Measurements from ENCODE around the gene RFX4. TPM values are rescaled to one million over a fixed set of nuclear protein-coding genes. Genes with fewer than 3 reads are reported as not detected.

Gene RFX4
- total and polyA plus RNA-seq, 2 of the 13 experiments (the other 11 are each of a cell fraction or from before 2014, with no cell fraction given): not detected

DNA sequence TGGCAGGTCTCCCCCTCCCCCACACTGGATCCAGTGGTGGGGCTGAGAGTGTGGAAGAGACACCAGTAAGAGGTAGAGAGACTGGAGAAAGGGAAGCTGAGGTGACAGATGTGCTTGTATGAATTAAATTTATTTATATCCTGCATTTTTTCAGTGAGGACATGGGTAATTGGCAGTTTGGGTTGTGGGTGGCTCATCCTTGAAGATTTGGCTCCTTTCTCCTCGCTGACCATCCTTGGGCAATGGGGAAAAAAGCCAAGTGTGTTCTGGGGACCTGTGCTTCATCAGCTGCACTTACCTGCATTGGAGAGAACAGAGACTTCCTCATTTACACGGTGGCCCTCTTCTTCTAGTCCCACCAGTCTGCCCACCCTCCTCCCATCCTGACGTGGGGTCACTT is 86.4 kb downstream of the RFX4 start:
- FAIRE-seq: no peak
- intact Hi-C loops (cut with micrococcal nuclease; ENCODE audit: unreplicated experiment): no loop called here
- POLR2A ChIA-PET: no interaction called here

DNA sequence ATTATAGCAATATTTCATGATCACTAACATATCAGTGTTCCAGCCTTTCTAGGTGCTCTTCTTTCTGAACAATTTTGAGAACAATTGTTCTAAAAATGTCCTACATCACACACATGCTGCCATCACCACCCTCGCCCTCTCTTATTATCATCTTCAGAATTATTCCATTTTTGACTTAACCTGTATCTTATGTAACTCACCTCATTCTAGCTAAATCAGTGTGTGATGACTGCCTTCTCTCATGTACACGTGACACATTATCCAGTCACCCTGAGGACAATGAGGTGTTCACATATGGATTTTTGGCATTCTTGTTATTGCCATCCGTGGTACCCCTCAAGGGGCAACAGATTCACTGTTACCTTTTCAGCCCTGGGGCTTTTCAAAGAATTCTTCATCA is 87.3 kb downstream of the RFX4 start:
- CTCF ChIA-PET (ENCODE audit: low intra/inter-chr PET ratio, low total read pairs): no interaction called here
- intact Hi-C loops (cut with micrococcal nuclease; ENCODE audit: unreplicated experiment) (no loop called here), in situ Hi-C loops (cut with HindIII; ENCODE audit: extremely low pct_ligation_motif_present, low pct_unique_long_range_greater_than_20kb) (no loop called here)
- no peak overlapping the region for H3K4me3 ChIP-seq (replicated peaks in 1 of 3; ENCODE audit: insufficient read depth in 1 of 3, low read depth in 2 of 3, low read length in 3 of 3)
- H3K27me3 ChIP-seq (ENCODE audit: control insufficient read depth in 1 of 2, insufficient read depth in 2 of 2, low read length in 2 of 2): peaks cover 0 to 21% of the 10 kb centered on the region in 2 experiments; a peak in 2 of 5 replicates
- no peaks in the 10 kb centered on the region for H3K4me1 ChIP-seq (ENCODE audit: insufficient read depth, low read length)
- no TSS peak for BruUV-seq (replicated peaks)
- 3% methylated on average over 3 of the region's 3 CpGs for WGBS (ENCODE audit: low lambda C conversion rate)
- H3K4me2 ChIP-seq (ENCODE audit: low read depth, low read length): no peak overlapping the region
- H3K9me3 ChIP-seq (ENCODE audit: low read length): no peaks in the 10 kb centered on the region
- no peak overlapping the region for H3K9ac ChIP-seq (ENCODE audit: insufficient read depth, low read depth, low read length)
- POLR2A ChIA-PET: no interaction called here
- H3K79me2 ChIP-seq (ENCODE audit: insufficient read depth, low read length): no peaks in the 10 kb centered on the region
- DNase-seq (ENCODE audit: low spot score) (no peak), FAIRE-seq (no peak), ATAC-seq (no peak)
- no peaks in the 10 kb centered on the region for H3K36me3 ChIP-seq (replicated peaks in 1 of 2; ENCODE audit: control insufficient read depth in 1 of 2, insufficient read depth in 2 of 2, low read length in 2 of 2)
- no peaks in the 10 kb centered on the region for H4K20me1 ChIP-seq (ENCODE audit: insufficient read depth, low read length)
- no peak overlapping the region for H3K27ac ChIP-seq (ENCODE audit: extremely low read length, insufficient read depth, low read length)
- H2AFZ ChIP-seq (ENCODE audit: low read length): no peak overlapping the region
- TF ChIP-seq ZNF644 (CRISPR knock-in tag; IDR thresholded peaks at IDR 0.05; ENCODE audit: low read depth): no peak
- TF ChIP-seq, protein P1, sequence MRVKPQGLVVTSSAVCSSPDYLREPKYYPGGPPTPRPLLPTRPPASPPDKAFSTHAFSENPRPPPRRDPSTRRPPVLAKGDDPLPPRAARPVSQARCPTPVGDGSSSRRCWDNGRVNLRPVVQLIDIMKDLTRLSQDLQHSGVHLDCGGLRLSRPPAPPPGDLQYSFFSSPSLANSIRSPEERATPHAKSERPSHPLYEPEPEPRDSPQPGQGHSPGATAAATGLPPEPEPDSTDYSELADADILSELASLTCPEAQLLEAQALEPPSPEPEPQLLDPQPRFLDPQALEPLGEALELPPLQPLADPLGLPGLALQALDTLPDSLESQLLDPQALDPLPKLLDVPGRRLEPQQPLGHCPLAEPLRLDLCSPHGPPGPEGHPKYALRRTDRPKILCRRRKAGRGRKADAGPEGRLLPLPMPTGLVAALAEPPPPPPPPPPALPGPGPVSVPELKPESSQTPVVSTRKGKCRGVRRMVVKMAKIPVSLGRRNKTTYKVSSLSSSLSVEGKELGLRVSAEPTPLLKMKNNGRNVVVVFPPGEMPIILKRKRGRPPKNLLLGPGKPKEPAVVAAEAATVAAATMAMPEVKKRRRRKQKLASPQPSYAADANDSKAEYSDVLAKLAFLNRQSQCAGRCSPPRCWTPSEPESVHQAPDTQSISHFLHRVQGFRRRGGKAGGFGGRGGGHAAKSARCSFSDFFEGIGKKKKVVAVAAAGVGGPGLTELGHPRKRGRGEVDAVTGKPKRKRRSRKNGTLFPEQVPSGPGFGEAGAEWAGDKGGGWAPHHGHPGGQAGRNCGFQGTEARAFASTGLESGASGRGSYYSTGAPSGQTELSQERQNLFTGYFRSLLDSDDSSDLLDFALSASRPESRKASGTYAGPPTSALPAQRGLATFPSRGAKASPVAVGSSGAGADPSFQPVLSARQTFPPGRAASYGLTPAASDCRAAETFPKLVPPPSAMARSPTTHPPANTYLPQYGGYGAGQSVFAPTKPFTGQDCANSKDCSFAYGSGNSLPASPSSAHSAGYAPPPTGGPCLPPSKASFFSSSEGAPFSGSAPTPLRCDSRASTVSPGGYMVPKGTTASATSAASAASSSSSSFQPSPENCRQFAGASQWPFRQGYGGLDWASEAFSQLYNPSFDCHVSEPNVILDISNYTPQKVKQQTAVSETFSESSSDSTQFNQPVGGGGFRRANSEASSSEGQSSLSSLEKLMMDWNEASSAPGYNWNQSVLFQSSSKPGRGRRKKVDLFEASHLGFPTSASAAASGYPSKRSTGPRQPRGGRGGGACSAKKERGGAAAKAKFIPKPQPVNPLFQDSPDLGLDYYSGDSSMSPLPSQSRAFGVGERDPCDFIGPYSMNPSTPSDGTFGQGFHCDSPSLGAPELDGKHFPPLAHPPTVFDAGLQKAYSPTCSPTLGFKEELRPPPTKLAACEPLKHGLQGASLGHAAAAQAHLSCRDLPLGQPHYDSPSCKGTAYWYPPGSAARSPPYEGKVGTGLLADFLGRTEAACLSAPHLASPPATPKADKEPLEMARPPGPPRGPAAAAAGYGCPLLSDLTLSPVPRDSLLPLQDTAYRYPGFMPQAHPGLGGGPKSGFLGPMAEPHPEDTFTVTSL (CRISPR knock-in tag; IDR thresholded peaks at IDR 0.05; ENCODE audit: borderline replicate concordance): no peak

More for the DNA sequence above, 86.4 kb downstream of the RFX4 start:
- Histone ChIP-seq H3K36me3 (replicated peaks in 1 of 2; ENCODE audit: control insufficient read depth in 1 of 2, insufficient read depth in 2 of 2, low read length in 2 of 2) (no peaks in the 10 kb centered on the region), H3K27me3 (ENCODE audit: control insufficient read depth in 1 of 2, insufficient read depth in 2 of 2, low read length in 2 of 2) (peaks cover 0 to 18% of the 10 kb centered on the region in 2 experiments; a peak in 2 of 5 replicates), H3K9ac (ENCODE audit: insufficient read depth, low read depth, low read length) (no peak overlapping the region), H3K4me3 (replicated peaks in 1 of 3; ENCODE audit: insufficient read depth in 1 of 3, low read depth in 2 of 3, low read length in 3 of 3) (no peak overlapping the region), H4K20me1 (ENCODE audit: insufficient read depth, low read length) (no peaks in the 10 kb centered on the region), H3K27ac (ENCODE audit: extremely low read length, insufficient read depth, low read length) (no peak overlapping the region), H2AFZ (ENCODE audit: low read length) (no peak overlapping the region), H3K9me3 (ENCODE audit: low read length) (peaks cover 8% of the 10 kb centered on the region; the same call in 1 of the 2 replicates), H3K4me1 (ENCODE audit: insufficient read depth, low read length) (no peaks in the 10 kb centered on the region), H3K79me2 (ENCODE audit: insufficient read depth, low read length) (no peaks in the 10 kb centered on the region), H3K4me2 (ENCODE audit: low read depth, low read length) (no peak overlapping the region)
- TF ChIP-seq TSC22D2 (CRISPR knock-in tag; IDR thresholded peaks at IDR 0.05; ENCODE audit: borderline replicate concordance) (no peak), FLYWCH1 (CRISPR knock-in tag; IDR thresholded peaks at IDR 0.05) (no peak), SOX5 (CRISPR knock-in tag; IDR thresholded peaks at IDR 0.05; ENCODE audit: borderline replicate concordance) (no peak), ZNF292 (CRISPR knock-in tag; IDR thresholded peaks at IDR 0.05; ENCODE audit: borderline replicate concordance, low read depth) (no peak), PHF21A (CRISPR knock-in tag; IDR thresholded peaks at IDR 0.05) (no peak), TCF12 (IDR thresholded peaks at IDR 0.05) (no peak), TCF12 (CRISPR knock-in tag; IDR thresholded peaks at IDR 0.05) (no peak), CHD4 (IDR thresholded peaks at IDR 0.05; ENCODE audit: borderline replicate concordance, low read length) (no peak), SMAD1 (CRISPR knock-in tag; IDR thresholded peaks at IDR 0.05; ENCODE audit: borderline replicate concordance, low read depth) (no peak), ZNF850 (CRISPR knock-in tag; conservative IDR thresholded peaks at IDR 0.05) (no peak), NFIB (CRISPR knock-in tag; IDR thresholded peaks at IDR 0.05; ENCODE audit: borderline replicate concordance) (no peak), ZNF546 (CRISPR knock-in tag; conservative IDR thresholded peaks at IDR 0.05) (no peak), NCOR1 (IDR thresholded peaks at IDR 0.05; ENCODE audit: borderline replicate concordance, low read length) (no peak)
- TF ChIP-seq, protein P2, sequence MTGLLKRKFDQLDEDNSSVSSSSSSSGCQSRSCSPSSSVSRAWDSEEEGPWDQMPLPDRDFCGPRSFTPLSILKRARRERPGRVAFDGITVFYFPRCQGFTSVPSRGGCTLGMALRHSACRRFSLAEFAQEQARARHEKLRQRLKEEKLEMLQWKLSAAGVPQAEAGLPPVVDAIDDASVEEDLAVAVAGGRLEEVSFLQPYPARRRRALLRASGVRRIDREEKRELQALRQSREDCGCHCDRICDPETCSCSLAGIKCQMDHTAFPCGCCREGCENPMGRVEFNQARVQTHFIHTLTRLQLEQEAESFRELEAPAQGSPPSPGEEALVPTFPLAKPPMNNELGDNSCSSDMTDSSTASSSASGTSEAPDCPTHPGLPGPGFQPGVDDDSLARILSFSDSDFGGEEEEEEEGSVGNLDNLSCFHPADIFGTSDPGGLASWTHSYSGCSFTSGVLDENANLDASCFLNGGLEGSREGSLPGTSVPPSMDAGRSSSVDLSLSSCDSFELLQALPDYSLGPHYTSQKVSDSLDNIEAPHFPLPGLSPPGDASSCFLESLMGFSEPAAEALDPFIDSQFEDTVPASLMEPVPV (CRISPR knock-in tag; IDR thresholded peaks at IDR 0.05): no peak
- 0% methylated on average over 3 of the region's 3 CpGs for WGBS (ENCODE audit: low lambda C conversion rate)
- ATAC-seq (no peak), DNase-seq (ENCODE audit: low spot score) (no peak)
- CTCF ChIA-PET (ENCODE audit: low intra/inter-chr PET ratio, low total read pairs): no interaction called here
- no TSS peak for BruUV-seq (replicated peaks)
- in situ Hi-C loops (cut with HindIII; ENCODE audit: extremely low pct_ligation_motif_present, low pct_unique_long_range_greater_than_20kb): no loop called here
